ENCODE data around the gene SH3D19. TPM values are rescaled to one million over a fixed set of nuclear protein-coding genes. Genes with fewer than 3 reads are reported as not detected.

Gene SH3D19
- total RNA-seq, 1 experiment from 2014 or later = 29.7 TPM

DNA sequence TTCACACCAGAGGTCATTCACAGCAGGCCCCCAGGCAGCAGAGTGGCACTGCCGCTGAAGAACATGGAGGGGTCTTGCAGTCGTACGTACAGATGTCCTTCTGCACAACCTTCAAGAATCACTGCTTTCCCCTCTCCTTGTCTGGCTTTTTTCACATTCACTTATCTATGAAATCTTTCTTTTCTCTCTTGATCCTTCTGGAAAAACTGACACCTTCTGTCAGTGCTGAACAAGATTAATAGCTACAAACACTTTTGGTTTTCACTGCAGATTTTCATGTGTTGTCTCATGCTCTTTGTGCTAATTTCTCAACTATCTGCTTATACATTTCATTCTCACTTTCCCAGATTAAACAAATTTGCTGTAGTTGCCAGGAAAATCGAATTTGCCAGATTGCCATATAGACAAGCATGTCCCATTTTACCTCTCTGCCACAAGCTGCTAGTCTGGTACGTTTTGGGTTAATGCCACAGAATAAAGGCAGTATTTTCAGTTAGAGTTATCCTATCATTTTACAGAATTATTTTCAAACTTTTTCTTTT lies 142.9 kb downstream of the SH3D19 start:
- H3K36me3 Mint-ChIP-seq (ENCODE audit: insufficient read depth in 1 of 3, low read depth in 3 of 3) = peaks cover 0 to 2% (median 0%) of the 10 kb centered on the region in 3 experiments; a peak in 2 of 7 replicates
- no peak overlapping the region; a peak in 1 of 7 replicates for H3K27ac Mint-ChIP-seq
- Histone ChIP-seq H3K27me3 (ENCODE audit: insufficient read depth, low read length) (no peaks in the 10 kb centered on the region), H3K9ac (ENCODE audit: extremely low read depth, insufficient read length, low read length) (no peak overlapping the region), H3K23me2 (ENCODE audit: insufficient read length, low read depth, low read length, poor library complexity, severe bottlenecking) (no peaks in the 10 kb centered on the region), H4K5ac (ENCODE audit: insufficient read length, low read depth, low read length) (no peak overlapping the region), H3K79me1 (ENCODE audit: insufficient read depth, low read depth, low read length, poor library complexity, severe bottlenecking) (no peaks in the 10 kb centered on the region), H3K9me3 (ENCODE audit: control insufficient read depth, low read depth, low read length) (no peaks in the 10 kb centered on the region), H3K18ac (ENCODE audit: insufficient read length, low read depth, low read length) (no peak overlapping the region), H3K27ac (ENCODE audit: insufficient read length, low read depth, low read length) (no peak overlapping the region), H2BK5ac (ENCODE audit: insufficient read length, low read length) (no peak overlapping the region), H3K23ac (ENCODE audit: insufficient read length, low read depth, low read length) (no peak overlapping the region), H3K56ac (ENCODE audit: insufficient read length, low read depth, low read length) (no peak overlapping the region), H2BK120ac (ENCODE audit: low read depth, low read length, poor library complexity, severe bottlenecking) (no peak overlapping the region), H4K20me1 (ENCODE audit: control insufficient read depth, insufficient read depth, insufficient read length) (no peaks in the 10 kb centered on the region), H4K91ac (ENCODE audit: insufficient read length, low read depth, low read length) (no peak overlapping the region), H3K4ac (ENCODE audit: low read depth, low read length) (no peak overlapping the region), H2BK12ac (ENCODE audit: insufficient read length, low read depth, low read length) (no peak overlapping the region), H3T11ph (ENCODE audit: low read length) (no peak overlapping the region), H2BK15ac (ENCODE audit: low read depth, low read length) (no peak overlapping the region), H4K8ac (replicated peaks; ENCODE audit: insufficient read length, low read depth, low read length) (no peak overlapping the region), H3K79me2 (ENCODE audit: insufficient read depth, low read length) (no peaks in the 10 kb centered on the region), H2BK20ac (ENCODE audit: low read depth, low read length, poor library complexity, severe bottlenecking) (no peak overlapping the region), H3K4me2 (ENCODE audit: insufficient read depth, insufficient read length, low read length) (no peak overlapping the region), H2AK5ac (ENCODE audit: insufficient read length, low read length) (no peak overlapping the region), H3K14ac (ENCODE audit: insufficient read depth, low read length) (no peak overlapping the region), H3K4me1 (ENCODE audit: insufficient read depth, low read length) (no peaks in the 10 kb centered on the region), H2AFZ (ENCODE audit: low read length) (no peak overlapping the region)
- no peaks in the 10 kb centered on the region for H3K27me3 Mint-ChIP-seq (ENCODE audit: low read depth)
- no peak overlapping the region for H3K4me3 Mint-ChIP-seq
- TF ChIP-seq, protein P1, sequence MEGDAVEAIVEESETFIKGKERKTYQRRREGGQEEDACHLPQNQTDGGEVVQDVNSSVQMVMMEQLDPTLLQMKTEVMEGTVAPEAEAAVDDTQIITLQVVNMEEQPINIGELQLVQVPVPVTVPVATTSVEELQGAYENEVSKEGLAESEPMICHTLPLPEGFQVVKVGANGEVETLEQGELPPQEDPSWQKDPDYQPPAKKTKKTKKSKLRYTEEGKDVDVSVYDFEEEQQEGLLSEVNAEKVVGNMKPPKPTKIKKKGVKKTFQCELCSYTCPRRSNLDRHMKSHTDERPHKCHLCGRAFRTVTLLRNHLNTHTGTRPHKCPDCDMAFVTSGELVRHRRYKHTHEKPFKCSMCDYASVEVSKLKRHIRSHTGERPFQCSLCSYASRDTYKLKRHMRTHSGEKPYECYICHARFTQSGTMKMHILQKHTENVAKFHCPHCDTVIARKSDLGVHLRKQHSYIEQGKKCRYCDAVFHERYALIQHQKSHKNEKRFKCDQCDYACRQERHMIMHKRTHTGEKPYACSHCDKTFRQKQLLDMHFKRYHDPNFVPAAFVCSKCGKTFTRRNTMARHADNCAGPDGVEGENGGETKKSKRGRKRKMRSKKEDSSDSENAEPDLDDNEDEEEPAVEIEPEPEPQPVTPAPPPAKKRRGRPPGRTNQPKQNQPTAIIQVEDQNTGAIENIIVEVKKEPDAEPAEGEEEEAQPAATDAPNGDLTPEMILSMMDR (conservative IDR thresholded peaks at IDR 0.05) = no peak
- peaks cover 14 to 19% of the 10 kb centered on the region in 2 experiments; a peak in 3 of 4 replicates for H3K4me1 Mint-ChIP-seq
- DNase-seq = no peak
- H3K9me3 Mint-ChIP-seq = no peaks in the 10 kb centered on the region
- no CpG with 5 or more reads among the region's 5 CpGs for WGBS (ENCODE audit: extremely low coverage, insufficient read length, low lambda C conversion rate)

Measured in H9 (cell line).